ENCODE measurements around the gene ASB18. TPM values are rescaled to one million over a fixed set of nuclear protein-coding genes. Genes with fewer than 3 reads are reported as not detected.
A peak's percentile ranks its signal among the peaks of the same experiment; 100 is the strongest.

ASB18 gene
- total and polyA plus RNA-seq, 2 of the 13 experiments (the other 11 are each of a cell fraction or from before 2014, with no cell fraction given), result not detected

- TF ChIP-seq ZC3H13 (CRISPR knock-in tag; IDR thresholded peaks at IDR 0.05), result no peak
- 0 out of 2 replicates have a peak, but pooled peaks have one; percentile 28 for TF ChIP-seq ZZZ3 (CRISPR knock-in tag; IDR thresholded peaks at IDR 0.05; ENCODE audit: borderline replicate concordance)
- TF ChIP-seq, protein P1, sequence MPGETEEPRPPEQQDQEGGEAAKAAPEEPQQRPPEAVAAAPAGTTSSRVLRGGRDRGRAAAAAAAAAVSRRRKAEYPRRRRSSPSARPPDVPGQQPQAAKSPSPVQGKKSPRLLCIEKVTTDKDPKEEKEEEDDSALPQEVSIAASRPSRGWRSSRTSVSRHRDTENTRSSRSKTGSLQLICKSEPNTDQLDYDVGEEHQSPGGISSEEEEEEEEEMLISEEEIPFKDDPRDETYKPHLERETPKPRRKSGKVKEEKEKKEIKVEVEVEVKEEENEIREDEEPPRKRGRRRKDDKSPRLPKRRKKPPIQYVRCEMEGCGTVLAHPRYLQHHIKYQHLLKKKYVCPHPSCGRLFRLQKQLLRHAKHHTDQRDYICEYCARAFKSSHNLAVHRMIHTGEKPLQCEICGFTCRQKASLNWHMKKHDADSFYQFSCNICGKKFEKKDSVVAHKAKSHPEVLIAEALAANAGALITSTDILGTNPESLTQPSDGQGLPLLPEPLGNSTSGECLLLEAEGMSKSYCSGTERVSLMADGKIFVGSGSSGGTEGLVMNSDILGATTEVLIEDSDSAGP (CRISPR knock-in tag; IDR thresholded peaks at IDR 0.05; ENCODE audit: borderline replicate concordance), result 0 out of 2 replicates have a peak, but pooled peaks have one; percentile 19
- TF ChIP-seq JUND (CRISPR knock-in tag; IDR thresholded peaks at IDR 0.05), result no peak
- TF ChIP-seq ZBTB39 (CRISPR knock-in tag; IDR thresholded peaks at IDR 0.05), result no peak
- TF ChIP-seq ZNF7 (CRISPR knock-in tag; IDR thresholded peaks at IDR 0.05), result no peak
- TF ChIP-seq BORCS8-MEF2B (CRISPR knock-in tag; IDR thresholded peaks at IDR 0.05), result 0 out of 2 replicates have a peak, but pooled peaks have one; percentile 1
- no peak for TF ChIP-seq DMTF1 (CRISPR knock-in tag; IDR thresholded peaks at IDR 0.05)
- no peak for TF ChIP-seq DNMT1 (CRISPR knock-in tag; IDR thresholded peaks at IDR 0.05)
- 0 out of 2 replicates have a peak, but pooled peaks have one; percentile 1 for TF ChIP-seq MXD1 (CRISPR knock-in tag; IDR thresholded peaks at IDR 0.05)
- TF ChIP-seq EZH2 (conservative IDR thresholded peaks at IDR 0.05; ENCODE audit: low read depth, low read length), result peak; percentile 91
- no peak for TF ChIP-seq THAP7 (CRISPR knock-in tag; IDR thresholded peaks at IDR 0.05)
- TF ChIP-seq PLRG1 (conservative IDR thresholded peaks at IDR 0.05), result no peak
- TF ChIP-seq NFKB2 (CRISPR knock-in tag; IDR thresholded peaks at IDR 0.05; ENCODE audit: borderline replicate concordance), result 0 out of 2 replicates have a peak, but pooled peaks have one; percentile 0
- TF ChIP-seq FLYWCH1 (CRISPR knock-in tag; IDR thresholded peaks at IDR 0.05), result no peak
Measured at GRCh38 chr2:236166796-236167296, 97.4 kb downstream of the ASB18 start (continued).
